SKM-1 treated with dmso at 0.1 percent for 144 hours (cell line): ENCODE results near the gene TAS2R42.
A peak's percentile ranks its signal among the peaks of the same experiment; 100 is the strongest.

ENCODE experiments used
- DNase-seq: peaks from one replicate; lab custom pipeline; 2025; ENCODE audit not compliant: unreplicated experiment; lab: John Stamatoyannopoulos, UW

TAS2R42 gene, protein sequence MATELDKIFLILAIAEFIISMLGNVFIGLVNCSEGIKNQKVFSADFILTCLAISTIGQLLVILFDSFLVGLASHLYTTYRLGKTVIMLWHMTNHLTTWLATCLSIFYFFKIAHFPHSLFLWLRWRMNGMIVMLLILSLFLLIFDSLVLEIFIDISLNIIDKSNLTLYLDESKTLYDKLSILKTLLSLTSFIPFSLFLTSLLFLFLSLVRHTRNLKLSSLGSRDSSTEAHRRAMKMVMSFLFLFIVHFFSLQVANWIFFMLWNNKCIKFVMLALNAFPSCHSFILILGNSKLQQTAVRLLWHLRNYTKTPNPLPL

DNA sequence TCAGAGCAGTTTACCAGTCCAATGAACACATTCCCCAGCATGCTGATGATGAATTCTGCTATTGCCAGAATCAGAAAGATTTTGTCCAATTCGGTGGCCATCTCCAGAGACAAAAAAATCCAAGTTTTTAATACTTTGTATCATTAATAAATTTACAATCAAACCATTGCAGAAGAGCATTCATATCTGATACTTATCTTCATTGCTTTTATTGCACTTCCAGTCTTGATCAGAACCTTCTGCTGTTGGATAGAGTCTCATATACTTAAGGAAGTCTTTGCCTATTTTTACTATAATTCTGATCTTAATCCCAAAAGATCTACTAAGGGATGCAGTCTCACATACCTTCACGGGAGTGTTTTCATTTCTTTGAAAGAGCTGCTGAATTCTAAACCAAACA, at the start of gene TAS2R42:
TSS of gene TAS2R42 (minus strand) at position 101 of the 400 bp plus-strand sequence. CDS start at position 101, 0 bp downstream.
- DNase-seq, result no peak

DNA sequence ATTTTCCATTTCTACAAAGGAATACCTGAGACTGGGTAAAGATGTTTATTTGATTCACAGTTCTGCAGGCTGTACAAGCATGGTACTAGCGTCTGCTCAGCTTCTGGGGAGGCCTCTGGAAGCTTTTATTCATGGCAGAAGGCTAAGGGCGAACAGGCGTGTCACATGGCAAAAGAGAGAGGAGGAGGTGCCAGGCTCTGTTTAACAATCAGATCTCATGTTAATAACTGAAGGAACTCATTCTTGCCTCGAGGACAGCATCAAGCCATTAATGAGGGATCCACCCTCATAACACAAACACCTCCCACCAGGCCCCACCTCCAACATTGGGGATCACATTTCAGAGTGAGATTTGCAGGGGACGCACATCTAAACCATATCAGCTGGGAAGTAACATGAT, 46.8 kb upstream of the TAS2R42 start:
- no peak for DNase-seq

DNA sequence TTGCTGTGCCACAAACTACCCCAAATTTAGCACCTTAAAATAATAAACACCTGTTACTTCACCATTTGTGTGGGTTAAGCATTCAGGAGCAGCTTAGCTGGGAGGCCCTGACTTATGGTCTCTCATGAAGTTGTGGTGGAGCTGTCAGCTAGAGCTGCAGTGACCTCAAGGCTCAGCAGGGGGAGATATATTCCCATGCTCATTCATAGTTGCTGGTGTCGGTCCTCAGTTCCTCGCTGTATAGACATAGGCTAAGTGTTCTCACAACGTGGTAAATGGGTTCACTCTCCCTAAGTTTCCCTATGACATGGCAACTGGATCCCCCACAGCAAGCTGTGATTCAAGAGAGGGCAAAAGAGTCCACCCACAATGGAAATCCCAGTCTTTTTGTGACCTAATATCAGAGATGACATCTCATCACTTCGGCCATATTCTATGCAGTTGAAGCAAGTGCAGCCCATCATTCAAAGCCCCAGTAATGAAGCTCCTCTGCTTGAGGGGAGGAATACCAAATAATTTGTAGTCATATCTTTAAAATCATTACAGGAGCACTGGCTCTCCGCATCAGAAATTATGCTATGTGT, 41.7 kb upstream of the TAS2R42 start:
- DNase-seq, result peak; percentile 5

DNA sequence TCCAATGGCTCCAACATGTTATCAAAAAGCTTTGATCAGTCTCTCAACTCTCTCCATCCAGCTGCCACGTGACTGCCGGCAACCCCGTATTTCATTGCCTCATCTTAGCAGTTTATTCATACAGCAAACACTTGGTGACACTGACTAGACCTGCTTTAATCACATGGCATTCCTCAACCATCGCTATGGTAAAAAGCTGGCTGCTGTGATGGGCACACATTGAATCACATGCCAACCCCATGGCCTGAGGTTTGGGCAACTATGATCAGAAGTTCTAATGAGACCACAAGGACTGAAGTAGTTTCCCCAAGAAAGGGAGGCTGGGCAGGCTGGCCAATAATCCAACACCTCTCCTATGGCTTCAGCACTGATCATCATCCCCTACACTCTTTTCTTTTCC, 40.6 kb upstream of the TAS2R42 start:
- no peak for DNase-seq

DNA sequence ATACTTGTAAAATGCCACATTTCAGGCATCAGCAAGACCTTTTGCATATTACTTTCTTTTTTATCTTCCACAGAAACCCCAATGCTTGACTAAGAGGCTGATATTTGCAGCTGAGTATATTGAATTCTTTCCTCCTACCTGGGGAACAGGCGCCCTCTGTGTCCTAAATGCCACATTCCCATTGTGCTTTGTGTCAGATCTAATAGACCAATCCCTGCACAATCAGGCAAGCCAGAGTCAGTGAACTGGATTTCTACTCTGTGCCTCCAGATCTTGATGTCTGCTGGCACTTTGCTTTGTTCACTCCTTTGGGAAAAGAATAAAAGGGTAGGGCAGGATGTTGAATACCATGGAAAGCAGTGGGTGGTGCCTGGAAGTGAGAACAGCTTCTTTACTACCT, 22.4 kb upstream of the TAS2R42 start:
- DNase-seq, result no peak

DNA sequence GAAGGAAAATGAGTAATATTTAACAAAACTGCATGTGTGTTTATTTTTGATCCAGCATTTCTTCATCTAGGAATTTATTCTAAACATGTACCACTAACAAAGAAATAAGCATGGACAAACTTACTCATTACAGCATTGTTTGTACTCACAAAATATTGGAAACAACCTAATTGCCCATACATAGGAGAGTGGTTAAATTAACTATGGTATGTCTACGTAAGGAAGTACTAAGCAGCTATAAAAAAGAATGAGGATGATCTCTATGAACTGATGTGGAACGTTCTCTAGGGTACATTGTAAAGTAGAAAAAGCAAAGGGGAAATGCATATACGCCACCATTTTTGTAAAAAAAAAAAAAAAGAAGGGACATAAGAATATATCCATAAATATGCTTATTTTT, 17.4 kb upstream of the TAS2R42 start:
- no peak for DNase-seq

DNA sequence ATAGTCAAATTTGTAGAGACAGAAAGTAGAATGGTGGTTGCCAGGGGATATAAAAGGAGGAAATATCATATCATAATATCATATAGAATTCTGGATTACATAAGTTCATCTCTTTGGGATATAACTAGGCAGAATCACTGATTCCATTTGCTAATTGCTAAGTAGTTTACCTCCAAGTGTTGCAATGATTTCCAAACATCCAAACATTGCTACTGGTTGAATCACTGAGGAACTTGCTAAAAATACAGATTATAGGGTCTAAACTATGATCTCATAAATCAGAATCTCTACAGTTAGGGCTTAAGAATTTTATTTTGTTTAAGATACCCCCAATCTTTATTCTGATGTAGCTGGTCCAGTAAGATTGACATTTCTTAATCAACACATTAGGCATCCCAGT, 16.1 kb upstream of the TAS2R42 start:
- DNase-seq, result no peak

DNA sequence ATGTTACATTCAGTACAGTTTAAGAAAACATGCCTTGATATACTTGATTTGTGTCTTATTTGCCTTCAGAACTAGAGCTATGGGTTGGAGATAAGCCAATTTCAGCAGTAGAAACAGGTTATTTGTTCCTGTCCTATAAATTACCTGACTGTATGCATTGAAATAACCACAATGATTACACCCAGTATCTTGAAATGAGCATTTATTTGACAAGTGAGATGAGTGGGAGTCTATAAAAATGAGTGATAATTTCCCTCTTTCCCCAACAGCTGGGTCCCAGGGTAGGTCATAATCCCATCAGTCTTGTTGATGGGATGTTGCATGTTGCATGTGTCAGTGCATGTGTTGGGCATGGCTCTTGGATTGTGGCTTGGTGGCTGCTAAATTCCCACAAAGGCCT, 3.7 kb downstream of the TAS2R42 start:
- no peak for DNase-seq

DNA sequence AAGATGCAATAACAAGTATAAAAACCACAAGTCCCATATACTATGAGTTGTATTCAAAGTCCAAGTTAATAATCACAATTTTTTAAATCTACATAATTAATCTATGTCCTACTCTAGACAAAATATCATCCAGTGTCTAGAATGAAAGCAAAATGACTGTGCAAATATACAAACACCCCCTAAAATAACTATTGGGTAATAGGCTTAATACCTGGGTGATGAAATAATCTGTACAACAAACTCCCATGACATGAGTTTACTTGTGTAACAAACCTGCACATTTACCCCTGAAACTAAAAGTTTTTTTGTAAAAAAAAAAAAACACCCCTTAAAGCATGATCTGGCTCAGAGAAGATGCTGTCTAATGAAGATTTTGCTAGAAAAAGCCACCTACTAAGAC, 4.2 kb downstream of the TAS2R42 start:
- no peak for DNase-seq

DNA sequence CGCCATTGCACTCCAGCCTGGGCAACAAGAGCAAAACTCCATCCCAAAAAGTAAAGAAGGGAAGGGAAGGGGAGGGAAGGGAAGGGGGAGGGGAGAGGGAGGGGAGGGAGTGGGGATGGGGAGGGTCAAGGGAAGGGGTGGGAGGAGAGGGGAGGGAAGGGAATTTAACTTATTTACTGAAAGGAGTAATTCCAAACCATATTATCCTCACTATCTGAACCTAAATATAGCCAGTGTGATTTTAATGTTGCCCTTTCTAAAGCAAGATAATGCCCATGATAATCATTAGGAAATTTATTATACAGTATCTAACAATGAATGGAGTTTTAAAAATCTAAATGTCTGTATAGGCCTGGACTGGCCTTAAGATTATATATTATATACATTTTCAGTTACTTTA, 8.5 kb downstream of the TAS2R42 start:
- no peak for DNase-seq

DNA sequence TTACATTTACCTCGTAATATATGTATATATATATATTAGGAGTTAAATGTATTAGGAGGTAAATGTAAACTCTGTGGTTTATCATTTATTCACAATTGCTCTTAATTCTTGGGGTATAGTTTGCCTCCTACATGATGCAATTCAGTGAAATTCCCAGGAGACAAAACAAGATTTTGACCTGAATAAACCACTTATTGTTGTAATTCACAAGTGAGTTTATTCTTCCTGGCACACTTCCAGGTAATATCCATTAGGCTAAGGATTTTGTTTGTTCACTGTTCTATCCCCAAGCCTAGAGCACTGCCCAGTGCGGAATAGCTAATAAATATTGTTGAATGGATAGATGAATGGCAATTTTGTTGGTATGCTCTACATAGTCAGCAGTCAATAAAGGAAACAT, 12.7 kb downstream of the TAS2R42 start:
- no peak for DNase-seq

DNA sequence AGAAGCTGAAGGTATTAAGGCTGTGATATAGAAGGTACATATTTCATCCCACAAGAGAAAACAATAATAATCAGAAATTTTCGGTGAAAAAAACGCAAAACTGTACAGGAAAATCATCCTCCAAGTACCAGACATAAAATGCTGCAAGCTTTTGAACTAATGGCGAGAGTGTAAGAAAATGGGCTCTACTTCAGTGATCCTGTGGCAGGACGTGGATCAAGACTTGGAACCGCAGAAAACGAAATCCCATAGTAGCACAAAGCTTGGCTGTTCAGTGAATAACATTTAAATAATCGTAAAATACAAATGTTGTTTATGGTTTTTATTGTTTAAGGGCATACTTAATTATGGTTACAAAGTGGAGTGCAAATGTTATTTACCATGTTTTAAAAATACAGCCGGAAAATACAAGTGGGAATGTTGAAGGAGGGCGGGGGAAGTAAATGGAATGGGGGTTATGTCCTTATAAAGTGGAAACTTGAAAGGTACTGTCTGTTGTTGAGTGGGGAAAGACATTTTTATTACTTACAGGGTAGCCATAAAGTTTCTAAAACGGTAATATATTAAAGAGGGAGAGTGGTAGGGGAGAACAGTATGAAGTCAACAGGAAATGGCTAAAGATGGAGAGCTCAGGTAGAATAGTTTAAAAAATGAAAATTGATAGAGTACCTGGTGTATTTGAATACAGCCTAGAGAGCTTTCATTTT, 14.6 kb downstream of the TAS2R42 start:
- no peak for DNase-seq

DNA sequence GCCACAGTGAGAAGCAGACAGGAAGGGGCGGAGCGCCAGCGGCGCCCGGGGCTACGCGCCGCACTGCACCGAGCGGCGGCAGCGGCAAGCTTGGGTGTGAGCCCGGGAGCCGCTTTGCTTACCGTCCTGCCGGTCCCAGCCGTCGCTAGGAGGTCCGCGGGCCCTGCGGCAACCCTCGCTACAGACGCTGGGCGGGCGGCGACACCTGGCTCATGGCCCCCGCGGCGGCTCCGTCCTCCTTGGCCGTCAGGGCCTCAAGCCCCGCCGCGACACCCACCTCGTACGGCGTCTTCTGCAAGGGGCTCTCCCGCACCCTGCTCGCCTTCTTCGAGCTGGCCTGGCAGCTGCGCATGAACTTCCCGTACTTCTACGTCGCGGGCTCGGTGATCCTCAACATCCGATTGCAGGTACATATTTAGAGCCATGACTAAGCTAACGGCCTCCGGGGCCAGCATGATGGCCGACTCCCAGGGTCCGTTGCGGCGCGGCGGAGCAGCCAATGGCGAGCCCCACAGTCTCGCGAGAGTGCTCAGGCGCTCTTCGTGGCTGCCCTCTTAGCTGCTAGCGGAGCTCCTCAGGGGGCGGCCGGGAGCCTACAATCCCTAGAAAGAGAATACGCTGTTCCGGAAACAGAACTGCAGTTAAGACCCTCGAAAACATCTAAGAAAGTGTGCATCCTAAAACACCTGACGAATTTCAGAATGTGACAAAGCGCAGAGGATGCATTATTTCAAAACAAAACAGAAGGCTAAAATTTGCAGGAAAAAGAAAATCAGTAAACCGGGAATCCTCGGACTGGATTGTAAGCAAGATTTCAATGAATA, 15.4 kb downstream of the TAS2R42 start, which contains the start of gene SMIM10L1:
TSS of gene SMIM10L1 (plus strand) at position 50 of the 824 bp plus-strand sequence. CDS start at position 213, 163 bp downstream.
- peak; percentile 62 for DNase-seq

DNA sequence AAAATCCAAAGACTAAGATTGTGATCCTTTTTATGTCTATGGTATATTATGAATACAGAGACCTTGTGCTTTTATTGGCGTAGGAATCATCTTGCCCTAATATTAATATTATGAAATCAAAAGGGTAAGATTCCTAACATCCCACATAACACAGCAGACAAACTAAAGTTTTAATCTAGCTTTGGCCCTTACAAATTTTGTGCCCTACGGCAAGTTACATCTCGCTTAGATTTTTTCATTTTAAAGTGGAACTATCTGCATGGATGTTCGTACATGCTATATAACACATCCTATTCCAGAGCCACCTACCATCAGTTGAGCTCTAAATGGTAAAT, 16.0 kb downstream of the TAS2R42 start:
- DNase-seq, result no peak

DNA sequence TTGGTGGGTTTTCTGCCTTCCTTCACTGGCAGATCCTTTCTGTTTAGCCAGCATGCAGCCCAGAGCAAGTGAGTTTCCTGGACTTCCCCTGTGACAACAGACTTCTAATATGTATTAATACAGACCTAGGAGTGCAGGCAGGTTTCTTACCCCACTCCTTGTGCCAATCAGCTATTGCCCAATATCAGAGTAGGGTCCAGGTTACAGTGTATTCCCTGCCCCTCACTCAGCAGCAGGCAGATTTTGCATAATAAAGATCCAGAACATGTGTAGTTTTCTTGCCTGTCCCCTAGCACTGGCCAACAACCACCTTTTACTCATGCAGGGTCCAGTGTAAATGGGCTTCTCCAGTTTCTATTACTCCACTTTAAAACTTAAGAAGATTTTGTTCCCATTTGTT, 20.4 kb downstream of the TAS2R42 start:
- no peak for DNase-seq

DNA sequence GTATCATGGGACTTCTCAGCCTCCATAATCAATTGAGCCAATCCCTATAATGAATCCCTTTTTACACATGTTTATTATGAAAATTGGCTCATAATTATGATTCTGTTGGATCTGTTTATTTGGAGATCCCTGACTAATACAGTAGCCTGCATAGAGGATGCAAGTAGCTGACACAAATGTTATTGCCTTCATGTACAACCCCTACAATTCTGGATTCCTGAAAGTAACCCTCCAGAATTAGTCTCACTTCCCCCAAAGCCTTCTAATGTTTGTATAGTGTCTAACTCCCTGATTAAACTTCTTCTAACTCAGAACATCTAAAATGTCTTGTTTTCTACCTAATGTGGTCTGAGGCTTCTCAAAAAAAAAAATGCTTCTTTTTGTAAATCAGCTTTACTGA, 22.4 kb downstream of the TAS2R42 start:
- no peak for DNase-seq

DNA sequence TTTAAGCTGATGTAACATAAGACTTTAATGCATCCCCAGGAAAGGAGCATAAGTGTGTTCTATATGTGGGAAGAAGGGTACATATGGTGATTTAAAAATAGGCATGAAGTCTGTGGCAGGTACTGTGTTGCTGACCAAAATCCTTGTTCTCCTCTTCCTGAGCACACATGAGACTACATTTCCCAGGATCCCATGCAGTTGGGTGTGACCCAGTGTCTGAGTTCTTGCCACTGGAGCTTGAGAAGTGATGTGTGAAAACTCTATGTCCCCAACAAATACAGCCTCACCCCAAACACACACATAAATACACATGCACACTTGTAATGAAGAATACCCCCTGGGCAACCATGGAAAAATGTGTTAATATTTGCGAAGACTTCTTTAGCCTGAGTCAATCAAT, 24.2 kb downstream of the TAS2R42 start:
- DNase-seq, result no peak

DNA sequence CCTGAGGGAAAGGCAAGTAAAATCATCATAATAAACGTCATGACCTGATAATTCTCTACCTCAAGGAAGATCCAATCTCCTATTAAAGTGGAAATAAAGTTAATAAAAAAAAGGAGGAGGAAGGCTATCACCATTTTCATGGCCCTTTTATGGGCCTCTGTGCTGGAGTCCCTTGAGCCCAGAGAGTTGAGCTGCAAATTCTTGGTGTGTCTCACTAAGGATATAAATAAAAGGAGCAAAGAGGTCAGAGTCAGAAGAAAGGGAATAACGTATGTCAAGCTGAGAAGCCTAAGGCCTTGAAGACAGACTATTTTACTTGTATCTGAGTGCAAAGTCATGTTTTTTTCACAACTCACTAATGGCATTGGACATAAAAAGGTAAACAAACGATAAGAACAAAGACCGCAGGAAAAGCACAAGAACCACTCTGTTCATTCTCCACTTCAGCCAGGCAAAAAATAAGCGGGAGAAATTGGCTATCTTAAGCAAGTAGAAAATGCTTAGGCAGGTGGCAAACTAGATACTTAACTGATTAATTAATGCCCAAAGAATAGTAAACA, 27.8 kb downstream of the TAS2R42 start:
- DNase-seq, result no peak

DNA sequence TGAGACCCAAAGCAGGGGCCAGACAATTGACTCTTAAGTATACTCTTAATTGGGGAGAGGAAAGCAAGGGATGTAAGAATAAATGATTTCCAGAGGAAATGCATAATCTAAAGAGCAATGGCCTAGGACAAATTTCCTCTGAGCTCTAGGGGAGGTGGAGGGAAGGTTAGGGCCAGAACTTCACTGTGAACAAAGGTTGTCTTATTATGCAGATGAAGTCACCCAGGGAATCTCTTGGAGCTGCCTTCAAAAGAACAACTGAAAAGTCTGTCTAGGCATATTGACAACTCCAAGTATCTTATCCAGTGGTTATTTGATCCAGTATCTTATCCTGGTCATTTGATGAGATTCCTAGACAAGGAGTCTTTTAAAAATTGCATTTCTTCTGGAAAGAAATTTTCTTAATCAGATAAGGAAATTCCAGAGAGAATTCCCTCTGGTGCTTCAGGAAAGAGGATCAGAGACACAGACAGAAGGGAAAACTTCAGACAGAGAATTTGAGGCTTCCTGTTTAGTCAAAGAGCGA, 32.3 kb downstream of the TAS2R42 start:
- DNase-seq, result no peak

DNA sequence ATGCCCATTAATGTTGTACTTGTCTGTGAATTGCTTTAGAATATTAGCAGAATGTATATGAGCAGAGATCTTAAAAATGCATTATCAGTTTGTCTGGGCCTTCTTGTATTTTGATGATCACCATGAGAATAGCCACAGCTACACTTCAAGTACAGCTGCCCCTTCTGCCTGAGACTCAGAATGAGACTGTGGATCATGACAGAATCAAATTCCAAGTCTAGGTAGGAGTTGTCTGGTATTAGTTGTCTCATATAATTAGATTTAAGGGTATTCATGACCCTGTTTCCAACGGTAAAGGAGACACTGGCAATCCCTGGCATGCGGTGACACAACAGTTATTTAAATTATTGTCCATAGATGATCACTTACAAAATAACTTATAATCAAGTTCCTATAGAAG, 34.0 kb downstream of the TAS2R42 start:
- DNase-seq, result no peak

DNA sequence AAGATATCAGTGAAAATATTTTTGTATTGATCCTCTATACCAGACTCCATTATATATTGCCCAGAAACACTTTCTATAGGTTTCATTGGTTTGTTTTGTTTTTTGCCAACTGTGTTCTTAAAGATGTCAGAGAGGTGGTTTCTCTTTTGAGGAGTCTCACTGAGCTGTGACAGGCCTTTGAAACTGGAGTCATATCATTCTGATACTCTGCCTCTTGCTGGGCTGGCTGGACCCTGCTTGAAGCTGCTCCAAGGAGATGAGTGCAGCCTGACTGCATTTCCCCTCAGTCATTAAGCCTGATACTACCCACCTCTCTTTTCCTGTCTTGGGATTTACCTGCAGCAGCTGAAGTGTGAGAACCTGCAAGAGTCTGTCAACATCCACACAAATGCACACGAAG, 35.9 kb downstream of the TAS2R42 start:
- no peak for DNase-seq
